ENCODE results near the gene UBALD1. TPM values are rescaled to one million over a fixed set of nuclear protein-coding genes. Genes with fewer than 3 reads are reported as not detected.

The UBALD1 gene
- 62.3 and 71.6 TPM in 2 replicates for total RNA-seq (2014; rRNA removed; shearing (Covaris generic))

DNA sequence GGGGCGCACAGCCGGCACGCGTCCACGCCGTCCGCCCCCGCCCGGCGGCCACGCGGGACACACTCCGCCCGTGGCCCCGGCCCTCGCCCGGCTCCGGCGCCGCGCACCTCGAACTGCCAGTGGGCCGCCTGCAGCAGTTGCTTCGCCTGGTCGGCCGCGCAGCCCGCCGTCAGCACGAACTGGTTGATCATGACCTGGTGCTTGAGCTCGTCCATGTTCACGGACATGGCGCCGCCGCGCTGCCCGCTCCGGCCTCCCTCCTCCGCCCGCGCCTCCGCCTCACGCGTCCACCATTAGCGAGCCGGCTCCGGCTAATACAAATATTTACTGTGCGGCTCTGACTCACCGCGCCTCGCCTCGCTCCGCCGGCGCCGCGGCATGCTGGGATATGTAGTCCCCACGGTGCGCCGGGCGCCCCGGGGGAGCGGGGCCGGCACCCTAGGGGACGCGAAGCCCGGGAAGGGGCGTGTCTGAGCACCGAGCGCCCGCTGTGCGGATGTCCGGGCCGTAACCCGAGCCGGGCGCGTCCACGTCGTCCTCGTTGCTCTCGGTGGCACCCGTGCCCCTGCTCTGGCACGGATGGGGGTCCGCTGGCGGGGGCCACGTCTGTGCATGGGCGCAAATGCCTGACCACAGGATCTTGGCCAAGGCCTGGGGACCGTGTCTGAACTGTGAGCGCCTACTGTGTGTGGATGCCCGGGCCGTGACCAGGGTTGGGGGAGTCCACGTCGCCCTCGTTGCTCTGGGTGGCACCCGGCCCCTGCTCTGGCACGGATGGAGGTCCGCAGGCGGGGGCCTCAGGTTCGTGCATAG, at the start of gene UBALD1:
Gene UBALD1, minus strand, starts transcription at position 318 of the 813 bp plus-strand sequence. Its CDS starts 91 bp downstream, at position 227.

DNA sequence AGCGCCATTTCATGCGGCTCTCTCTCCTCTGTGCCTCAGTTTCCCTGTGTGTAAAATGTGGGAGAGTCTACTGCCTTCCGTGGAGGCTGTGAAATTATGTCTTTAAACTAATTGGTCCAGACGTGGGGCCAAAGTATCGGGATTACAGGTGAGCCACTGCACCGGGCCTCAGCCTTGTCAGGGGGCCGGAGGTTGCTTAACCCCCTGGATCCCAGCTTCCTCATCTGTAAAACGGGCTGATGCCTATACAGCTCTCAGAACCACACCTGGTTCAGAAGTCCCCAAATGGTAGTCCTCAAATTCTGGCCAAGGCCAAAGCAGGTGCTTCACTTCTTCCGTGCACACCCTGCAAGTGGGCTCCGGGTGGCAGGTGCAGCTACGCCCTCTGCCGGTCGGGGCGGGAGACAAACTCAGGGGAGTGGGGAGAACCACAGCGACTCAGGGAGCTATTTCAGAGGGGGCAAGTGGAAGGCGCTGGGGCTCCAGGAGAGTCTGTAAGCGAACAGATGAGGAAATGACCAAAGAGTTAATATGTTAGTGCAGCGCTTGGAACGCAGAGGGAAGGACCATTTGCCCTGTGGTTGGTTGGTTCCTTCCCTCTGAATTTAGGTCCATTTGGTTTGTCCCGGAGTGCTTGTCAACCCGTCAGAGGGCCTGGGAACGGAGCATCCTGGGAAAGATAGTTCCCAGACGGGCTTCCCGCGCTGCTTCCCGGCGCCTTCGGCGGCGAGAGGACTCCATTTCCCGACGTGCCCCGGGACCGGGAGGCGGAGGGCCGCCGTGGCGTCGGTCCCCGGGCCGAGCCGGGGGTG, 9.5 kb upstream of the UBALD1 start, which contains the start of gene MGRN1:
Gene MGRN1, plus strand, starts transcription at position 812 of the 812 bp plus-strand sequence. CDS start 135 bp downstream, outside the sequence.

Small RNA genes within 50 kb of the gene (small RNA-seq; reads per million reads assigned to genes)
- gene RN7SL850P = not detected

Other genes with a start within 250 kb of the UBALD1 start
- 1.6 and 1.9 TPM in 2 replicates for gene VASN, start 243.0 kb downstream of the UBALD1 start, total RNA-seq (2014; rRNA removed; shearing (Covaris generic))
- gene CORO7, start 198.3 kb downstream of the UBALD1 start, total RNA-seq (2014; rRNA removed; shearing (Covaris generic)) = 24.9 and 30.9 TPM in 2 replicates
- 112 and 124 TPM in 2 replicates for gene DNAJA3, start 189.0 kb downstream of the UBALD1 start, total RNA-seq (2014; rRNA removed; shearing (Covaris generic))
- gene NMRAL1, start 140.3 kb downstream of the UBALD1 start, total RNA-seq (2014; rRNA removed; shearing (Covaris generic)) = 106 and 129 TPM in 2 replicates
- gene HMOX2, start 138.5 kb downstream of the UBALD1 start, total RNA-seq (2014; rRNA removed; shearing (Covaris generic)) = 99.2 and 106 TPM in 2 replicates
- gene CDIP1, start 76.1 kb downstream of the UBALD1 start, total RNA-seq (2014; rRNA removed; shearing (Covaris generic)) = 8.0 and 8.1 TPM in 2 replicates
- not detected in 2 replicates for gene C16orf96, start 58.5 kb downstream of the UBALD1 start, total RNA-seq (2014; rRNA removed; shearing (Covaris generic))
- 26.1 and 27.5 TPM in 2 replicates for gene MGRN1, start 9.9 kb upstream of the UBALD1 start, total RNA-seq (2014; rRNA removed; shearing (Covaris generic))
- gene NUDT16L1, start 78.7 kb upstream of the UBALD1 start, total RNA-seq (2014; rRNA removed; shearing (Covaris generic)) = 32.3 and 33.4 TPM in 2 replicates
- 21.2 and 22.8 TPM in 2 replicates for gene ANKS3, start 119.4 kb upstream of the UBALD1 start, total RNA-seq (2014; rRNA removed; shearing (Covaris generic))
- gene DNAAF8, start 119.6 kb upstream of the UBALD1 start, total RNA-seq (2014; rRNA removed; shearing (Covaris generic)) = 0.93 and 1.5 TPM in 2 replicates
- gene ZNF500, start 152.3 kb upstream of the UBALD1 start, total RNA-seq (2014; rRNA removed; shearing (Covaris generic)) = 7.8 and 8.6 TPM in 2 replicates
- gene SEPTIN12, start 173.5 kb upstream of the UBALD1 start, total RNA-seq (2014; rRNA removed; shearing (Covaris generic)) = 0.08 TPM in 1 of 2 replicates, not detected in the other
- not detected in 2 replicates for gene SMIM22, start 180.5 kb upstream of the UBALD1 start, total RNA-seq (2014; rRNA removed; shearing (Covaris generic))
- 15.1 and 17.3 TPM in 2 replicates for gene ROGDI, start 187.7 kb upstream of the UBALD1 start, total RNA-seq (2014; rRNA removed; shearing (Covaris generic))
- 40.2 and 47.4 TPM in 2 replicates for gene GLYR1, start 232.4 kb upstream of the UBALD1 start, total RNA-seq (2014; rRNA removed; shearing (Covaris generic))
- 42.4 and 44.3 TPM in 2 replicates for gene UBN1, start 232.6 kb upstream of the UBALD1 start, total RNA-seq (2014; rRNA removed; shearing (Covaris generic))